GM23338 (cell line): ENCODE data around the gene ARFIP1. TPM values are rescaled to one million over a fixed set of nuclear protein-coding genes. Genes with fewer than 3 reads are reported as not detected.

Source experiments
- ATAC-seq: fragments of 200-7000 bp; cut with Tn5 transposase; 3 replicates; pipeline ENCODE4 v1.9.1; 2020
- DNase-seq: peaks from one replicate; pipeline ENCODE4 v3.0.0-alpha.2; 2015; ENCODE audit warnings: low spot score
- H2AFZ ChIP-seq: fragments of 200-600 bp; sonication (generic); 2 replicates; pipeline ENCODE4 v1.8.0; 2016; ENCODE audit warnings: antibody characterized with exemption, mild to moderate bottlenecking, moderate library complexity
- H3F3A ChIP-seq: fragments of 200-600 bp; sonication (generic); replicated peaks from 2 replicates; pipeline ENCODE4 v1.8.0; 2017; ENCODE audit warnings: antibody characterized with exemption, mixed run types, low read depth
- H3K27ac ChIP-seq: fragments of 200-600 bp; sonication (generic); 2 replicates; pipeline ENCODE4 v1.6.1; 2016; ENCODE audit warnings: low read depth
- H3K27me3 ChIP-seq: fragments of 200-600 bp; sonication (generic); 2 replicates; pipeline ENCODE4 v1.8.0; 2016; ENCODE audit warnings: mild to moderate bottlenecking, mixed run types, moderate library complexity; ENCODE audit not compliant: insufficient read depth
- H3K36me3 ChIP-seq: fragments of 200-600 bp; sonication (generic); 2 replicates; pipeline ENCODE4 v1.8.0; 2016; ENCODE audit warnings: mild to moderate bottlenecking; ENCODE audit not compliant: insufficient read depth
- H3K4me1 ChIP-seq: fragments of 200-600 bp; sonication (generic); 2 replicates; pipeline ENCODE4 v1.8.0; 2016; ENCODE audit warnings: mild to moderate bottlenecking, moderate library complexity; ENCODE audit not compliant: insufficient read depth
- H3K4me2 ChIP-seq: fragments of 200-600 bp; sonication (generic); 2 replicates; pipeline ENCODE4 v1.7.1; 2017; ENCODE audit warnings: mixed run types
- H3K4me3 ChIP-seq: fragments of 200-600 bp; sonication (generic); 2 replicates; pipeline ENCODE4 v1.6.1; 2016; ENCODE audit warnings: mixed run types
- H3K79me2 ChIP-seq: fragments of 200-600 bp; sonication (generic); replicated peaks from 2 replicates; pipeline ENCODE4 v1.8.0; 2017; ENCODE audit warnings: mild to moderate bottlenecking; ENCODE audit not compliant: insufficient read depth
- H3K9me2 ChIP-seq: fragments of 200-600 bp; sonication (generic); 2 replicates; pipeline ENCODE4 v1.8.0; 2017; ENCODE audit not compliant: insufficient read depth
- H4K20me1 ChIP-seq: fragments of 200-600 bp; sonication (generic); replicated peaks from 2 replicates; pipeline ENCODE4 v1.8.0; 2017; ENCODE audit warnings: mild to moderate bottlenecking; ENCODE audit not compliant: insufficient read depth
- H3K27ac Mint-ChIP-seq: 2 replicates; pipeline ENCODE4 v1.8.0; 2020; ENCODE audit warnings: inconsistent platforms, mild to moderate bottlenecking, moderate library complexity, mixed read lengths
- H3K27me3 Mint-ChIP-seq: 3 replicates; pipeline ENCODE4 v1.8.0; 2022; ENCODE audit warnings: low read depth, mild to moderate bottlenecking, moderate library complexity, mixed read lengths, inconsistent platforms; ENCODE audit not compliant: insufficient read depth, poor library complexity
- H3K36me3 Mint-ChIP-seq: 3 replicates; pipeline ENCODE4 v1.8.0; 2021; ENCODE audit warnings: low read depth, mild to moderate bottlenecking, inconsistent platforms, moderate library complexity, mixed read lengths
- H3K4me1 Mint-ChIP-seq: 3 replicates; pipeline ENCODE4 v1.8.0; 2020; ENCODE audit warnings: mild to moderate bottlenecking, inconsistent platforms, mixed read lengths
- H3K4me3 Mint-ChIP-seq: 3 replicates; pipeline ENCODE4 v1.8.0; 2021; ENCODE audit warnings: moderate library complexity, mild to moderate bottlenecking, inconsistent platforms, mixed read lengths
- H3K9me3 Mint-ChIP-seq: 3 replicates; pipeline ENCODE4 v1.8.0; 2020; ENCODE audit warnings: moderate library complexity, mild to moderate bottlenecking, inconsistent platforms, mixed read lengths
- CTCF ChIP-seq, 2 experiments: fragments of 200-600 bp in 1 of 2; sonication (generic) in 1 of 2; conservative IDR thresholded peaks; 2 replicates each; pipeline versions ENCODE4 v1.5.1 to v1.6.1; 2016 to 2017; ENCODE audit warnings: antibody characterized with exemption in 2 of 2, low read depth in 2 of 2, mild to moderate bottlenecking in 2 of 2, moderate library complexity in 1 of 2
- ZNF114 ChIP-seq: fragments of 250-450 bp; sonication (Bioruptor Pico); IDR thresholded peaks from 2 replicates; pipeline ENCODE4 v1.5.0; 2020; ENCODE audit warnings: mild to moderate bottlenecking, moderate library complexity
- ZNF331 ChIP-seq: fragments of 250-450 bp; sonication (Bioruptor Pico); IDR thresholded peaks from 2 replicates; pipeline ENCODE4 v1.5.0; 2020; ENCODE audit warnings: low read depth, mild to moderate bottlenecking, moderate library complexity
- ZNF462 ChIP-seq: fragments of 250-450 bp; sonication (Bioruptor Pico); IDR thresholded peaks from 2 replicates; pipeline ENCODE4 v1.5.0; 2020; ENCODE audit warnings: mild to moderate bottlenecking, moderate library complexity
- polyA plus RNA-seq: library from polyadenylated mRNA; unstranded; fragments of >200 nt; fragmentation: Nextera tagmentation; extraction: Ambion mirVana; gene quantifications from 2 replicates; pipeline ENCODE4 v1.2.1, GENCODE V29; 2016
- total RNA-seq: library from RNA; depleted of rRNA; stranded (reverse); fragments of >200 nt; shearing (Covaris generic); gene quantifications from 2 replicates; pipeline ENCODE4 v1.2.3, GENCODE V29; 2014

Gene ARFIP1
- total and polyA plus RNA-seq, 2 experiments from 2014 or later, result 46.0 to 49.6 TPM

GRCh38 chr4:152786627-152787026 lies 6.9 kb downstream of the ARFIP1 start:
- Mint-ChIP-seq H3K36me3 (no peaks in the 10 kb centered on the region), H3K27me3 (no peaks in the 10 kb centered on the region), H3K4me1 (peaks cover 6% of the 10 kb centered on the region), H3K9me3 (no peaks in the 10 kb centered on the region), H3K4me3 (no peak overlapping the region), H3K27ac (no peak overlapping the region)
- Histone ChIP-seq H3K27me3 (no peaks in the 10 kb centered on the region), H3K4me2 (no peak overlapping the region), H3K4me1 (no peaks in the 10 kb centered on the region; the same call in 1 of the 2 replicates), H3K27ac (no peak overlapping the region), H4K20me1 (peaks cover 11% of the 10 kb centered on the region), H3F3A (no peaks in the 10 kb centered on the region), H3K79me2 (peaks cover 99% of the 10 kb centered on the region), H3K4me3 (no peak overlapping the region), H2AFZ (no peak overlapping the region), H3K36me3 (no peaks in the 10 kb centered on the region), H3K9me2 (no peaks in the 10 kb centered on the region)
- DNase-seq (no peak), ATAC-seq (no peak)
- TF ChIP-seq ZNF331 (CRISPR knock-in tag) (no peak), ZNF462 (CRISPR knock-in tag) (no peak), ZNF114 (CRISPR knock-in tag) (no peak)

- ATAC-seq (no peak), DNase-seq (no peak)
- no peak overlapping the region for H3K4me3 Mint-ChIP-seq
- H3K4me3 ChIP-seq, result no peak overlapping the region
- H3K79me2 ChIP-seq, result peaks cover 87% of the 10 kb centered on the region
- no peaks in the 10 kb centered on the region; the same call in 1 of the 2 replicates for H4K20me1 ChIP-seq
- H3K4me1 Mint-ChIP-seq, result peaks cover 19% of the 10 kb centered on the region
- H3K27me3 ChIP-seq, result no peaks in the 10 kb centered on the region
- H3K4me2 ChIP-seq, result no peak overlapping the region
- H3K27ac Mint-ChIP-seq, result no peak overlapping the region
- no peak overlapping the region for H3K27ac ChIP-seq
- H3K36me3 Mint-ChIP-seq, result no peaks in the 10 kb centered on the region
- H3F3A ChIP-seq, result no peaks in the 10 kb centered on the region
- peaks cover 6% of the 10 kb centered on the region; the same call in 1 of the 2 replicates for H3K4me1 ChIP-seq
- H3K9me3 Mint-ChIP-seq, result no peaks in the 10 kb centered on the region
- H2AFZ ChIP-seq, result no peak overlapping the region
- peaks cover 3% of the 10 kb centered on the region for H3K27me3 Mint-ChIP-seq
- no peaks in the 10 kb centered on the region for H3K9me2 ChIP-seq
- H3K36me3 ChIP-seq, result no peaks in the 10 kb centered on the region
- TF ChIP-seq CTCF (conservative IDR thresholded peaks at IDR 0.05; ENCODE audit: low read depth in 2 of 2) (no peak), ZNF462 (CRISPR knock-in tag) (no peak)
Observed at GRCh38 chr4:152795891-152796290, 16.1 kb downstream of the ARFIP1 start.
